HL-60 (cell line): Measurements from ENCODE around the gene VAMP8.
A peak's percentile ranks its signal among the peaks of the same experiment; 100 is the strongest.

Experiments used
- DNase-seq, 2 experiments: peaks; one replicate each; pipeline ENCODE4 v3.0.0-alpha.2; 2010 to 2020; ENCODE audit warnings: low read depth in 1 of 2, low spot score in 1 of 2
- H3K27ac ChIP-seq: fragments of 250-450 bp; sonication (Bioruptor Pico); replicated peaks from 2 replicates; pipeline ENCODE4 v1.5.1; 2020; ENCODE audit warnings: mild to moderate bottlenecking, moderate library complexity
- H3K27me3 ChIP-seq: fragments of 250-450 bp; sonication (Bioruptor Pico); 2 replicates; pipeline ENCODE4 v1.5.1; 2021; ENCODE audit warnings: mild to moderate bottlenecking, moderate library complexity; ENCODE audit not compliant: insufficient read depth, poor library complexity, severe bottlenecking
- H3K4me3 ChIP-seq: replicated peaks from 2 replicates; pipeline ENCODE4 v1.5.1; 2011; ENCODE audit warnings: mild to moderate bottlenecking, control low read depth, low read length; ENCODE audit not compliant: insufficient read depth
- GABPA ChIP-seq: IDR thresholded peaks from 2 replicates; pipeline ENCODE4 v1.6.1; 2012; ENCODE audit warnings: low read depth
- POLR2AphosphoS5 ChIP-seq: IDR thresholded peaks from 2 replicates; pipeline ENCODE4 v1.6.1; 2012; ENCODE audit warnings: low read depth
- SPI1 ChIP-seq: IDR thresholded peaks from 2 replicates; pipeline ENCODE4 v1.6.1; 2012; ENCODE audit warnings: low read depth, mild to moderate bottlenecking, borderline replicate concordance
- long read RNA-seq: library from polyadenylated mRNA; unstranded; transcript quantifications from one replicate; pipeline ENCODE4 v2.0.0, GENCODE V29; 2020
- TF ChIP-seq, protein P1 (sequence below): IDR thresholded peaks from one replicate; pipeline ENCODE4 v1.5.1; 2011; ENCODE audit warnings: low read length, control low read depth, inconsistent platforms; ENCODE audit not compliant: insufficient read depth
- TF ChIP-seq, protein P2 (sequence below): IDR thresholded peaks from 2 replicates; pipeline ENCODE4 v1.6.1; 2012; ENCODE audit warnings: low read depth; ENCODE audit not compliant: insufficient replicate concordance

VAMP8 gene
- long read RNA-seq, transcript VAMP8-201 (3 exons, 774 nt), result major isoform, 76 of 126 reads
- long read RNA-seq, partial matches to known transcripts, result 13 of 126 reads
- long read RNA-seq, other reads (novel, unspliced or antisense), result 37 of 126 reads

DNA sequence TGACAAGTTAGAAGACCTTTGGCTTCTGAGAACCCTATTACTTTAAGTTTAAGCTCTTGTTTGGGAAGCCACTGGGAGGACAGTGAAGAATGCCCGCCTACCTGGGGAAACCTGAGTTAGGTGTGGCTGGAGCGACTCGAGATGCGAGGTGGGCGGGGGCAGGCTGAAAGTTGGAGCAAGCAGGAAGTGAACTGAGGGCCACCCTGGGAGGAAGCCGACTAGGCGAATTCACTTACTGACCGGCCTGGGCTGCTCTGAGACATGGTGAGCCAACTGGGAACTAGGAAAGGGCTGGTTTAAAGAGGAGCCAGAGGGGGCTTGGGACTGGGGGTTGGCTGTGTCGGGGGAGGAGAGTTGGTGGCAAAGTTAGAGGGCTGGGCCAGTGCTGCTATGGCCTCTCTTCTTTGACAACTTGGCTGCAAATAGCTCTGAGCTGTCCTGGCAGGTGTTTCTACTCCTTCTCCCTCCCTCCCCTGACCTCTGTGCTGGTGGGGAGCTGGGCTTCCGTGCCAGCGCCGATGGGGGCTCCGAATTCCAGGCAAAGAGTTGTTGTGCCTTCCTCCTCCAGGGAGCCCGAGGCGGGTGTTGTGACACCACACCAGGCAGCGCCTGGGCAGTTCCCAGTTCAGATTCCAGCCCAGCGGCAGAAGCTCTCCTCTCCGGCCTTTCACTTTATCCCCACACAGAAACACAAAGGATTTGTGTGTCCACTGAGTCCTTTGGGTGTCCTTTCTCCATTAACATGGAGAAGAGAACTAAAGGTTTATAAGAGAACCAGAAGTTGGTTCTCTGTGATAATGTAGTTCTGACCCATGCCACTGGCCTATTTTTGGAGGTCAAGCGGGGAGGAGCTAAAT is at the start of gene VAMP8:
VAMP8 (plus strand) TSS at position 201 of the 857 bp plus-strand sequence; CDS start at position 262, 61 bp downstream.
- DNase-seq, result peak; percentile 86 to 90
- no peaks in the 10 kb centered on the region for H3K27me3 ChIP-seq
- TF ChIP-seq POLR2AphosphoS5 (peak; percentile 76), GABPA (no peak), SPI1 (peak; percentile 62; the same call in 1 of the 2 replicates)
- TF ChIP-seq, protein P1, sequence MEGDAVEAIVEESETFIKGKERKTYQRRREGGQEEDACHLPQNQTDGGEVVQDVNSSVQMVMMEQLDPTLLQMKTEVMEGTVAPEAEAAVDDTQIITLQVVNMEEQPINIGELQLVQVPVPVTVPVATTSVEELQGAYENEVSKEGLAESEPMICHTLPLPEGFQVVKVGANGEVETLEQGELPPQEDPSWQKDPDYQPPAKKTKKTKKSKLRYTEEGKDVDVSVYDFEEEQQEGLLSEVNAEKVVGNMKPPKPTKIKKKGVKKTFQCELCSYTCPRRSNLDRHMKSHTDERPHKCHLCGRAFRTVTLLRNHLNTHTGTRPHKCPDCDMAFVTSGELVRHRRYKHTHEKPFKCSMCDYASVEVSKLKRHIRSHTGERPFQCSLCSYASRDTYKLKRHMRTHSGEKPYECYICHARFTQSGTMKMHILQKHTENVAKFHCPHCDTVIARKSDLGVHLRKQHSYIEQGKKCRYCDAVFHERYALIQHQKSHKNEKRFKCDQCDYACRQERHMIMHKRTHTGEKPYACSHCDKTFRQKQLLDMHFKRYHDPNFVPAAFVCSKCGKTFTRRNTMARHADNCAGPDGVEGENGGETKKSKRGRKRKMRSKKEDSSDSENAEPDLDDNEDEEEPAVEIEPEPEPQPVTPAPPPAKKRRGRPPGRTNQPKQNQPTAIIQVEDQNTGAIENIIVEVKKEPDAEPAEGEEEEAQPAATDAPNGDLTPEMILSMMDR, result no peak
- TF ChIP-seq, protein P2, sequence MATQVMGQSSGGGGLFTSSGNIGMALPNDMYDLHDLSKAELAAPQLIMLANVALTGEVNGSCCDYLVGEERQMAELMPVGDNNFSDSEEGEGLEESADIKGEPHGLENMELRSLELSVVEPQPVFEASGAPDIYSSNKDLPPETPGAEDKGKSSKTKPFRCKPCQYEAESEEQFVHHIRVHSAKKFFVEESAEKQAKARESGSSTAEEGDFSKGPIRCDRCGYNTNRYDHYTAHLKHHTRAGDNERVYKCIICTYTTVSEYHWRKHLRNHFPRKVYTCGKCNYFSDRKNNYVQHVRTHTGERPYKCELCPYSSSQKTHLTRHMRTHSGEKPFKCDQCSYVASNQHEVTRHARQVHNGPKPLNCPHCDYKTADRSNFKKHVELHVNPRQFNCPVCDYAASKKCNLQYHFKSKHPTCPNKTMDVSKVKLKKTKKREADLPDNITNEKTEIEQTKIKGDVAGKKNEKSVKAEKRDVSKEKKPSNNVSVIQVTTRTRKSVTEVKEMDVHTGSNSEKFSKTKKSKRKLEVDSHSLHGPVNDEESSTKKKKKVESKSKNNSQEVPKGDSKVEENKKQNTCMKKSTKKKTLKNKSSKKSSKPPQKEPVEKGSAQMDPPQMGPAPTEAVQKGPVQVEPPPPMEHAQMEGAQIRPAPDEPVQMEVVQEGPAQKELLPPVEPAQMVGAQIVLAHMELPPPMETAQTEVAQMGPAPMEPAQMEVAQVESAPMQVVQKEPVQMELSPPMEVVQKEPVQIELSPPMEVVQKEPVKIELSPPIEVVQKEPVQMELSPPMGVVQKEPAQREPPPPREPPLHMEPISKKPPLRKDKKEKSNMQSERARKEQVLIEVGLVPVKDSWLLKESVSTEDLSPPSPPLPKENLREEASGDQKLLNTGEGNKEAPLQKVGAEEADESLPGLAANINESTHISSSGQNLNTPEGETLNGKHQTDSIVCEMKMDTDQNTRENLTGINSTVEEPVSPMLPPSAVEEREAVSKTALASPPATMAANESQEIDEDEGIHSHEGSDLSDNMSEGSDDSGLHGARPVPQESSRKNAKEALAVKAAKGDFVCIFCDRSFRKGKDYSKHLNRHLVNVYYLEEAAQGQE, result peak; percentile 36
- peak within 1 kb of the TSS; percentile 70 for H3K4me3 ChIP-seq
- H3K27ac ChIP-seq, result peak within 1 kb of the TSS; percentile 99

DNA sequence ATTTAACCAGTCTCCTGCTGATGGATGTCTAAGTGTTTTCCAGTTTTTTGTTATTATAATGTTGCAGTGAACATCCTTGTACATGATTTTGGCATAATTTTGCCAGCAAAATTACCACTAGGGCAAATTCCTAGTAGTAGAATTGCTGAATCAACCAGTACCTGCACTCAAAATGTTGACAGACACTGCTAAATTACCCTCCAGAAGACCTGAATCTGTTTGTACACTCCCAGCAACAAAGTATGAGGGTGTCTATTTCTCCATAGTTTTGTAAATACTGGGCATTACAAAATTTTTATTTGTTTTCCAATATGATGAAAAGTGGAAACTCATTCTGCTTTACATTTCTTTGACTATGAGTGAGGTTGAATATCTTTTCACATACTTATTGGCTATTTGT is 49.6 kb upstream of the VAMP8 start:
- H3K27me3 ChIP-seq, result no peaks in the 10 kb centered on the region
- no peak for DNase-seq
- no peak for TF ChIP-seq GABPA
- TF ChIP-seq POLR2AphosphoS5, result no peak
- no peak for TF ChIP-seq SPI1
- TF ChIP-seq, protein P2, result no peak
- TF ChIP-seq, protein P1, result no peak
- H3K27ac ChIP-seq, result no peak overlapping the region
- no peak overlapping the region for H3K4me3 ChIP-seq

DNA sequence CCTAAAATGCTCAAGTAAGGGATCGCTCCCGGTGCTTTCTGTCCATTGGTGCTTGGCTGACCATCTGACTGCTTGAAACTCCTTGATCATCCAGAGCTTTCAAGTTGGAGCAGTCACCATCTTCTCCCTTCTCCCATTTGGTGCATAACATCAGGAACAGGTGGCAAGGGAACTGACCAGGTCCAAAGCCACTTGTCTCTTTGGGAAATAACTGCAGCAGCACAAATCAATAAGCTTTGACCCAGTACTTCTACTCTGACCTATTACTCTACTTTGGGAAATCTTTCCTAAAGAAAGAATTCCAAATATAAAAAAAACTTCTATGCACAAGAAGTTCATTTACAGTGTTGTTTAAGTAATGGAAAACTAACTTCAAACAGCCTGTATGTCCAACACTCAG is 49.0 kb upstream of the VAMP8 start:
- Histone ChIP-seq H3K27me3 (no peaks in the 10 kb centered on the region), H3K4me3 (no peak overlapping the region), H3K27ac (no peak overlapping the region)
- no peak for DNase-seq
- TF ChIP-seq, protein P1, result no peak
- TF ChIP-seq, protein P2, result no peak
- no peak for TF ChIP-seq POLR2AphosphoS5
- no peak for TF ChIP-seq GABPA
- TF ChIP-seq SPI1, result no peak
